Measurements from ENCODE around the gene CXorf49. TPM values are rescaled to one million over a fixed set of nuclear protein-coding genes. Genes with fewer than 3 reads are reported as not detected.
"Not testable (repeated sequence)": the region's sequence is repeated elsewhere in the genome, so short reads cannot be mapped to it uniquely, and the experiment has no call there.

Gene CXorf49
- polyA plus RNA-seq, 6 donors from 2014 or later: not detected

- not testable (repeated sequence) for DNase-seq, H3K27me3 Mint-ChIP-seq, H3K9me3 Mint-ChIP-seq, H3K36me3 Mint-ChIP-seq, H3K27ac Mint-ChIP-seq, H3K4me1 Mint-ChIP-seq, H3K4me3 Mint-ChIP-seq
- ATAC-seq (ENCODE audit: low read depth in 2 of 2): peak in 1 of 2 donors; percentile 50
These were observed 20.4 kb downstream of the CXorf49 start for GRCh38 chrX:71697466-71698298.

DNA sequence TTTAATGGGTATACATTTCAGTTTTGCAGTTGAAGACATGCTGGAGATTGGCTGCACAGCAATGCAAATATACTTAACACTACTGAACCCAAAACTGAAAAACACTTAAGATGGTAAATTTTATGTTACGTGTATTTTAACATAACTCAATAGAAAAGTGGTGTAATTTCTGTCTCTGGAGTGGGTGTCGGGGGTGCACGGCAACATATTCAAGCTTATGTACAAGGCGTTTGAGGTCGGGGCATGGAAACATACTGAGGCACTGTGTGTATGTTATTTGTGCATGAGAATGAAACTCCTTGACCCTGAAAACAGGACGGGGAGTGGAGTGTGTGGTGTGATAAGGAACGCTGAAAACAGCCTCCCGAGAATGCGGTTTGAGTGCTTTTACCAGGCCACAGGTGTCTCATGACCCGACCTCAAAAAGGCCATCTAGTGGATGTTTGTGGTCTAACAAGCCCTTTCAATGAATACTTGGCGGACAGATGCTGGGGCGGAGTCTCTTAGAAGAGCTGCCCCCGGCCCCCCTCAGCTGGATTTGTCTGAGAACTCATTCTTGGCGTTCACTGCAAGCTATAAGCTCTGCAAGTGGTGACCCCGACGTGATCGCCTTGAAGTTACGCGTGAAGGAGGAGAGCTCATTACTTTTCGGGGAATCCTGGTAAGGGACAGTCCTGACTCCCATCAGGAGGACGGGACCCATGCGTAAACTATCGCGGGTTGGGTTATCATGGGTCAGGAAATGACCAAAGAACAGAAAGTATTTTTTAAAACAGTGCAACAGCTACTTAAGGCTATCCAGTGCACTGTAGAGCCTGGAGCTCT lies 21.2 kb downstream of the CXorf49 start:
- H3K36me3 Mint-ChIP-seq, H3K27ac Mint-ChIP-seq, DNase-seq, H3K4me3 Mint-ChIP-seq, H3K4me1 Mint-ChIP-seq, H3K27me3 Mint-ChIP-seq, H3K9me3 Mint-ChIP-seq: not testable (repeated sequence)
- peak; percentile 69 to 80 for ATAC-seq (ENCODE audit: low read depth in 2 of 2)

DNA sequence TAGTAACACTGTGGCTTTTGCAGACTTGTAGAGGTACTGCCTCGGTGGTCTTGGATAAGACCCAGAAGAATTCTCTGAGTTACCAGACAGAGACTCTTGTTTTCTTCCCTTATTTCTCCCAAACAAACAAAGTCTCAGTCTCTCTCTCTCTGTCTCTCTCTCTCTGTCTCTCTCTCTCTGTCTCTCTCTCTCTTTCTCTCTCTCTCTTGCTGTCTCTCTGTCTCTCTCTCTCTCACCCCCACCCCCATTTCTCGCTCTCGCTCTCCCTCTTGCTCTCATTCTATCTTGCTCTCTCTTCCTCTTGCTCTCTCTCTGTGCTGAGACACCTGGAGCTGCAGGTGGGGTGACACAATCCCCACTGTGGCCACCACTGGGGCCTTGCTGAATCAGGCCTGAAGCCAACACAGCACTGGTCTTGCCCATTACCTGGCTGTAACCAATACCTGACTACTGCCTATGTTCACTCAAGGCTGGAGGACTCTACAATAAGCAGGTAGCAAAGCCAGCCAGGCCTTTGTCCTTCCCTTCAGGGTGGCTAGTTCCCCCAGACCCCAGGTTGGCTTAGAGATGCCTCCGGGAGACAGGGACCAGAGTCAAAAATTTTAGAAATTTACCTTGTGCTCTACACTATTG lies 38.4 kb downstream of the CXorf49 start:
- no peak for DNase-seq
- no peaks in the 10 kb centered on the region for H3K4me1 Mint-ChIP-seq
- peaks cover 0 to 9% (median 4%) of the 10 kb centered on the region in 3 donors for H3K27me3 Mint-ChIP-seq
- H3K36me3 Mint-ChIP-seq: no peaks in the 10 kb centered on the region
- H3K4me3 Mint-ChIP-seq: no peak overlapping the region
- peaks cover 0 to 2% (median 0%) of the 10 kb centered on the region in 7 donors for H3K9me3 Mint-ChIP-seq
- no peak overlapping the region for H3K27ac Mint-ChIP-seq
- no peak for ATAC-seq (ENCODE audit: low read depth in 2 of 2)

DNA sequence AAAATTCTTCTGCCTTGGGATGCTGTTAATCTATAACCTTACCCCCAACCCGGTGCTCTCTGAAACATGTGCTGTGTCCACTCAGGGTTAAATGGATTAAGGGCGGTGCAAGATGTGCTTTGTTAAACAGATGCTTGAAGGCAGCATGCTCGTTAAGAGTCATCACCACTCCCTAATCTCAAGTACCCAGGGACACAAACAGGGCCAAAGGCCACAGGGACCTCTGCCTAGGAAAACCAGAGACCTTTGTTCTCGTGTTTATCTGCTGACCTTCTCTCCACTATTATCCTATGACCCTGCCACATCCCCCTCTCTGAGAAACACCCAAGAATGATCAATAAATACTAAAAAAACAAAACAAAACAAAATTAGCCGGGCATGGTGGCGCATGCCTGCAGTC lies 40.9 kb downstream of the CXorf49 start:
- not testable (repeated sequence) for H3K36me3 Mint-ChIP-seq; ATAC-seq (ENCODE audit: low read depth in 2 of 2); H3K9me3 Mint-ChIP-seq; H3K4me3 Mint-ChIP-seq; H3K4me1 Mint-ChIP-seq; DNase-seq
- H3K27me3 Mint-ChIP-seq: peaks cover 0 to 10% (median 9%) of the 10 kb centered on the region in 3 donors
- peak overlapping the region in 1 of 6 donors; percentile 16 for H3K27ac Mint-ChIP-seq

GRCh38 chrX:71676068-71676795 lies 41.9 kb downstream of the CXorf49 start:
- not testable (repeated sequence) for H3K4me3 Mint-ChIP-seq; H3K27ac Mint-ChIP-seq; H3K9me3 Mint-ChIP-seq; ATAC-seq (ENCODE audit: low read depth in 2 of 2); DNase-seq; H3K4me1 Mint-ChIP-seq; H3K36me3 Mint-ChIP-seq
- H3K27me3 Mint-ChIP-seq: peaks cover 9 to 19% (median 16%) of the 10 kb centered on the region in 3 donors

- H3K36me3 Mint-ChIP-seq; H3K4me3 Mint-ChIP-seq; H3K9me3 Mint-ChIP-seq; H3K4me1 Mint-ChIP-seq; H3K27ac Mint-ChIP-seq; ATAC-seq (ENCODE audit: low read depth in 2 of 2); DNase-seq: not testable (repeated sequence)
- peaks cover 9 to 19% (median 13%) of the 10 kb centered on the region in 3 donors for H3K27me3 Mint-ChIP-seq
These were observed 42.4 kb downstream of the CXorf49 start for GRCh38 chrX:71675636-71676035.

GRCh38 chrX:71671938-71672337 lies 46.1 kb downstream of the CXorf49 start:
- DNase-seq (no peak), ATAC-seq (ENCODE audit: low read depth in 2 of 2) (no peak)
- Mint-ChIP-seq H3K4me3 (peak overlapping the region in 1 of 8 donors; percentile 63), H3K4me1 (peaks cover 0 to 8% (median 0%) of the 10 kb centered on the region in 3 donors), H3K9me3 (peaks cover 0 to 2% (median 0%) of the 10 kb centered on the region in 7 donors), H3K36me3 (no peaks in the 10 kb centered on the region), H3K27me3 (peaks cover 10 to 19% (median 18%) of the 10 kb centered on the region in 3 donors), H3K27ac (no peak overlapping the region)

GRCh38 chrX:71671043-71671780 lies 46.9 kb downstream of the CXorf49 start:
- Mint-ChIP-seq H3K36me3 (no peaks in the 10 kb centered on the region), H3K4me3 (peak overlapping the region in 1 of 8 donors; percentile 63), H3K27ac (peak overlapping the region in 1 of 6 donors; percentile 49), H3K9me3 (peaks cover 0 to 2% (median 0%) of the 10 kb centered on the region in 7 donors), H3K4me1 (peaks cover 0 to 8% (median 0%) of the 10 kb centered on the region in 3 donors), H3K27me3 (peaks cover 10 to 19% (median 18%) of the 10 kb centered on the region in 3 donors)
- ATAC-seq (ENCODE audit: low read depth in 2 of 2) (no peak), DNase-seq (no peak)

DNA sequence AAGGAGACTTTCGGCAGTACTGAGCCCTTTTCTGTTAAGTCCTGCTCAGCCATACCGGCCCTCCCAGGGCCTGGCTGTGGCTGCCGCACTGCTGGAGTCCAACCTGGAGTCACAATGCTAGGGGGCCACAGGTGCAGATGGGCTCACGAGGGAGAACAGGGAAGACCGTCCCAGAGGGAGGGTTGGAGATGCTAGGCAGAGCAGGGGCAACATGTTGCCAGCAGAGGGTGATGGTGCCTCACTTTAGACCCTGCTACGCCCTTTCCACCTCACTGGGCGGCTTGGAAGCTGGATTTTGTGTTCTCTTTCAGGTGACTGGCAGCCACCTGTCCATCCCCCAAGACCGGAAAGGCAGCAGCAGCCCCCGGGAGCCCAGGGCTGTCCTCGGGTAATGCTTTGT lies 48.1 kb downstream of the CXorf49 start:
- DNase-seq; H3K36me3 Mint-ChIP-seq; H3K9me3 Mint-ChIP-seq; ATAC-seq (ENCODE audit: low read depth in 2 of 2); H3K27ac Mint-ChIP-seq; H3K4me1 Mint-ChIP-seq: not testable (repeated sequence)
- Mint-ChIP-seq H3K27me3 (peaks cover 10 to 19% (median 18%) of the 10 kb centered on the region in 3 donors), H3K4me3 (peak overlapping the region in 1 of 8 donors; percentile 61)

DNA sequence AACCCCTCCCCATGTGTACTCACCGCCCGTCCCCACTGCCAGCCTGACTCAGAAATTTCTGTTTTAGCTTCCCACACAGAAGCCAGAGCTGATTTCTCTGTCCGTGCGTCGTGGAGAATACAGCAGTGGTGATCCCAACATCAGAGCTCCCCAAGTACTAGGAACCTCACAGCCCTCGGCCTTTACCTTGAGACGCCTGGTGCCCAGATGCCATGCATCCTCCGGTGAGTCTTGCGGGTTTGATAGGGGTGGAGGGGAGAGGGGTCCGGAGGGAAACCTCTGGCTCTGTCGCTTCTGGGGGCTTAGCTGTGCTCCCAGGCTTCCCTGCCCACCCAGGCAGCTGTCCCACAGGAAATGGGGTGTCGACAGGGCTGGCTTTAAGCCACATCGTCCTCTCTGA lies 48.6 kb downstream of the CXorf49 start:
- peaks cover 0 to 2% (median 0%) of the 10 kb centered on the region in 7 donors for H3K9me3 Mint-ChIP-seq
- no peak overlapping the region for H3K4me3 Mint-ChIP-seq
- H3K27ac Mint-ChIP-seq: no peak overlapping the region
- no peaks in the 10 kb centered on the region for H3K36me3 Mint-ChIP-seq
- DNase-seq: no peak
- H3K4me1 Mint-ChIP-seq: peaks cover 0 to 8% (median 0%) of the 10 kb centered on the region in 3 donors
- peaks cover 10 to 19% (median 18%) of the 10 kb centered on the region in 3 donors for H3K27me3 Mint-ChIP-seq
- no peak for ATAC-seq (ENCODE audit: low read depth in 2 of 2)

GRCh38 chrX:71668248-71668595 lies 49.9 kb downstream of the CXorf49 start:
- H3K4me3 Mint-ChIP-seq: no peak overlapping the region
- peaks cover 10 to 19% (median 12%) of the 10 kb centered on the region in 3 donors for H3K27me3 Mint-ChIP-seq
- H3K27ac Mint-ChIP-seq: no peak overlapping the region
- no peak for ATAC-seq (ENCODE audit: low read depth in 2 of 2)
- no peak for DNase-seq
- H3K36me3 Mint-ChIP-seq: no peaks in the 10 kb centered on the region
- peaks cover 0 to 2% (median 0%) of the 10 kb centered on the region in 7 donors for H3K9me3 Mint-ChIP-seq
- peaks cover 0 to 8% (median 7%) of the 10 kb centered on the region in 3 donors for H3K4me1 Mint-ChIP-seq
